ENCODE data around the gene HEBP2.

Gene HEBP2

GRCh38 chr6:138430361-138431145 is 26.5 kb downstream of the HEBP2 start:
- H3K4me1 ChIP-seq (ENCODE audit: control insufficient read depth, insufficient read depth, low read length) = peaks cover 6% of the 10 kb centered on the region
- no peak overlapping the region for H3K9ac ChIP-seq (ENCODE audit: low read length)
- no peaks in the 10 kb centered on the region for H3K36me3 ChIP-seq (ENCODE audit: control insufficient read depth, insufficient read depth, low read length)
- no peak overlapping the region for H3K4me3 ChIP-seq (ENCODE audit: low read length)
- no peaks in the 10 kb centered on the region for H3K27me3 ChIP-seq (ENCODE audit: control insufficient read depth, insufficient read depth, low read length)
- H3K9me3 ChIP-seq (ENCODE audit: control insufficient read depth, low read length) = no peaks in the 10 kb centered on the region

GRCh38 chr6:138431256-138432062 is 27.4 kb downstream of the HEBP2 start:
- H3K9ac ChIP-seq (ENCODE audit: low read length) = no peak overlapping the region
- H3K27me3 ChIP-seq (ENCODE audit: control insufficient read depth, insufficient read depth, low read length) = no peaks in the 10 kb centered on the region
- peaks cover 6% of the 10 kb centered on the region for H3K4me1 ChIP-seq (ENCODE audit: control insufficient read depth, insufficient read depth, low read length)
- H3K36me3 ChIP-seq (ENCODE audit: control insufficient read depth, insufficient read depth, low read length) = no peaks in the 10 kb centered on the region
- no peaks in the 10 kb centered on the region for H3K9me3 ChIP-seq (ENCODE audit: control insufficient read depth, low read length)
- no peak overlapping the region for H3K4me3 ChIP-seq (ENCODE audit: low read length)

- H3K27me3 ChIP-seq (ENCODE audit: control insufficient read depth, insufficient read depth, low read length) = no peaks in the 10 kb centered on the region
- H3K36me3 ChIP-seq (ENCODE audit: control insufficient read depth, insufficient read depth, low read length) = no peaks in the 10 kb centered on the region
- H3K4me1 ChIP-seq (ENCODE audit: control insufficient read depth, insufficient read depth, low read length) = peaks cover 6% of the 10 kb centered on the region
- H3K4me3 ChIP-seq (ENCODE audit: low read length) = no peak overlapping the region
- H3K9ac ChIP-seq (ENCODE audit: low read length) = no peak overlapping the region
- no peaks in the 10 kb centered on the region for H3K9me3 ChIP-seq (ENCODE audit: control insufficient read depth, low read length)
Observed at GRCh38 chr6:138432063-138432356, 28.0 kb downstream of the HEBP2 start.

DNA sequence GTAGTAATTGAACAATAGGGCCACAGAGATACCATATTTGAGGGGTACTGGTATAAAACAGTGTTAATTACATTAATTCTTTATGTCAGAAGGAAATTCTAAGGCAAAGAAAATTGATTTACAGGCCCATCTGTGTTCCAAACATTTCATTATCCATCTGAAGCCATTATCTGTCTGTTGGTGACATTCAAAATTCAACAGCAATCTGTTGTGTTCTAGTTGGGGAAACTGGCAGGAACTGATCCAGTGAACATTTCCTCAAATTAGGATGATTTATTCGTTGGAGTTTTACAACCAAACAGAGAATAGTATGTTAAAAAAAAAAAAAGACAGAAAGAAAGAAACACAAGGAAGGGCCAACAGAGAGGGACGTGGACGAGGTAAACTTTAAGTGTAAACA is 30.1 kb downstream of the HEBP2 start:
- no peak overlapping the region for H3K4me3 ChIP-seq (ENCODE audit: low read length)
- H3K27me3 ChIP-seq (ENCODE audit: control insufficient read depth, insufficient read depth, low read length) = no peaks in the 10 kb centered on the region
- H3K36me3 ChIP-seq (ENCODE audit: control insufficient read depth, insufficient read depth, low read length) = no peaks in the 10 kb centered on the region
- H3K9ac ChIP-seq (ENCODE audit: low read length) = no peak overlapping the region
- H3K4me1 ChIP-seq (ENCODE audit: control insufficient read depth, insufficient read depth, low read length) = peaks cover 5% of the 10 kb centered on the region
- no peaks in the 10 kb centered on the region for H3K9me3 ChIP-seq (ENCODE audit: control insufficient read depth, low read length)

GRCh38 chr6:138434925-138435324 is 30.9 kb downstream of the HEBP2 start:
- Histone ChIP-seq H3K4me3 (ENCODE audit: low read length) (no peak overlapping the region), H3K9me3 (ENCODE audit: control insufficient read depth, low read length) (no peaks in the 10 kb centered on the region), H3K4me1 (ENCODE audit: control insufficient read depth, insufficient read depth, low read length) (no peaks in the 10 kb centered on the region), H3K9ac (ENCODE audit: low read length) (no peak overlapping the region), H3K27me3 (ENCODE audit: control insufficient read depth, insufficient read depth, low read length) (no peaks in the 10 kb centered on the region), H3K36me3 (ENCODE audit: control insufficient read depth, insufficient read depth, low read length) (no peaks in the 10 kb centered on the region)

DNA sequence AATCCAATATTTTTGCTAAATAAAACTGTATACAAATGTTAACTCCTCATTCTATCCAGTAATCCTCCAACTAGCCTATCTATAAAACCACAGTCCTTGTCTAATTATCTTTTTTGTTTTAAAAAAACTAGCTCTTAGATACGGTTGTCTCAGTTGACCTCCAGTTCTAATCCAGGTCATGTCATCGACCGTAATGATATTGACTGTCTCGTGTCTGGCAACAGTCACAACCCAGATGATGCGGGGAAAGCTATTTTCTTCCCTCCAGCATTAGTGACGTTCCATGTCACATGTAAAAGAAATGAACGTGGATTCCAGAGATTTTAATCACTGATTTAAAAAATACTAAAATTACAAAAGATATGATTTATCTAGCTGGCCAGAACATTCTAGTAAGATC is 35.5 kb downstream of the HEBP2 start:
- Histone ChIP-seq H3K9me3 (ENCODE audit: control insufficient read depth, low read length) (no peaks in the 10 kb centered on the region), H3K9ac (ENCODE audit: low read length) (no peak overlapping the region), H3K27me3 (ENCODE audit: control insufficient read depth, insufficient read depth, low read length) (no peaks in the 10 kb centered on the region), H3K36me3 (ENCODE audit: control insufficient read depth, insufficient read depth, low read length) (no peaks in the 10 kb centered on the region), H3K4me1 (ENCODE audit: control insufficient read depth, insufficient read depth, low read length) (no peaks in the 10 kb centered on the region), H3K4me3 (ENCODE audit: low read length) (no peak overlapping the region)

DNA sequence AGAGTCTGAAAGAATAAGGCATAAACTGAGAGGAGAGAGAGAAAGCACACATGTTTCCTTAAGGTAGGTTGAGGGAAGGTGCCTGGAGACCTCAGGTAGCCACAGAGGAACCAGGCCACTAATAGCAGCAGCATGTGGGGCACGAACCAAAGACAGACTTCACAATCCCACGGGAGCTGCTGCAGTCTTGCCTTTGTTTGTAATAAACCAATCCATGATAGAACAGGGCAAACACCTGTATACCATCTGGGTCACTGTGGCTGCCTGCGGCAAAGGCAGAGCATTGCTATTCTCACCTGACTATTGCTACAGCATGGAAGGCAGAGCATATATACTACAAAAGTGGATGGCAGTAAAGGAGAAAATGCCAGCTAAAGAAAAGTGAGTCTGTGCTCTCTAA is 36.3 kb downstream of the HEBP2 start:
- Histone ChIP-seq H3K4me3 (ENCODE audit: low read length) (no peak overlapping the region), H3K27me3 (ENCODE audit: control insufficient read depth, insufficient read depth, low read length) (no peaks in the 10 kb centered on the region), H3K4me1 (ENCODE audit: control insufficient read depth, insufficient read depth, low read length) (no peaks in the 10 kb centered on the region), H3K9me3 (ENCODE audit: control insufficient read depth, low read length) (no peaks in the 10 kb centered on the region), H3K9ac (ENCODE audit: low read length) (no peak overlapping the region), H3K36me3 (ENCODE audit: control insufficient read depth, insufficient read depth, low read length) (no peaks in the 10 kb centered on the region)

DNA sequence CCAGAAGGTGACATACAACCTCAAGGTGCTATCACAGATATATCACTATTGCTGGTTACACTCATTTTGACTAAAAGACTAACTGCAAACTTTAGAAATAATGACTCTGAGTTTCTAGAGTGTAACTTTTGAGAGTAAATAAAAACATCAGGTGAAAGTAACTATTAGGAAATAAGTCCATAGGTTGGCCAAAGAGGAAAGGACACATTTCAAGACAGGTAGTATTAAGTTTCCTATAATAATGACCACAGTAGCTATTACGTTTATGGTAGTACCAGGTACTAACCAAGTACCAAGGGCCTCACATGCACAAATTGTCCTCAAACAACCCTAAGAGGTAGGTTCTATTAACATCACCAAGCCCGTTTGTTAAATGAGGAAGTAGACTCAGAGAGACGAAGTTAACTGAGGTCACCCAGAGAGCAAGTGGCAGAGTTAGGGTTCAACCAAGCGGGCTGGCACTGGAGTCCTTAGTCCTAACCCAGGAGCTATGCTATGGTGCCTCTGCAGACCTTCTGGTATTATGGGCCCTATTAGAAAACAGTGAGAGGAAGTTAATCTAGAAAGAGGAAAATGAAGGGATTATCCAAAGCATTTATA is 36.8 kb downstream of the HEBP2 start:
- no peaks in the 10 kb centered on the region for H3K27me3 ChIP-seq (ENCODE audit: control insufficient read depth, insufficient read depth, low read length)
- no peak overlapping the region for H3K9ac ChIP-seq (ENCODE audit: low read length)
- no peak overlapping the region for H3K4me3 ChIP-seq (ENCODE audit: low read length)
- H3K4me1 ChIP-seq (ENCODE audit: control insufficient read depth, insufficient read depth, low read length) = no peaks in the 10 kb centered on the region
- no peaks in the 10 kb centered on the region for H3K9me3 ChIP-seq (ENCODE audit: control insufficient read depth, low read length)
- no peaks in the 10 kb centered on the region for H3K36me3 ChIP-seq (ENCODE audit: control insufficient read depth, insufficient read depth, low read length)

DNA sequence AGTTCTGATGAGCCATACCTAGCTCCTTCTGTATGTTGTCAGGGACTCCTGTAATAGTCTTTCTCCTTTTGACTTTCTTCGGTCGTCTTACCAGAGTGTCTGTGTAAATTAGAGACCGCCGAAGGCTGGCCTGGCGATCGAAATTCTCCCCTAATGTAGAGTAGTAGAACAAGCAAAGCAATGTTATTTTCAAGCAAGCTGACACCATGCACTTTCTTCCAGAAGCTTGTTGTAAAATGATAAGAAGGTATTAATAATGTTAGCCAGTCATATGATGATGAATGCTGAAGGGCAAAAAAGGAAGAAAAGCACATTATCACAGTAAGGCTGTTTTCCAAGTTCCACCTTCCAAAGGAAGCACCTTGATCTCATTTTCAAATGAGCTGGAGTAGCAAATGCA is 37.9 kb downstream of the HEBP2 start:
- no peaks in the 10 kb centered on the region for H3K9me3 ChIP-seq (ENCODE audit: control insufficient read depth, low read length)
- no peak overlapping the region for H3K9ac ChIP-seq (ENCODE audit: low read length)
- no peaks in the 10 kb centered on the region for H3K36me3 ChIP-seq (ENCODE audit: control insufficient read depth, insufficient read depth, low read length)
- H3K27me3 ChIP-seq (ENCODE audit: control insufficient read depth, insufficient read depth, low read length) = no peaks in the 10 kb centered on the region
- no peaks in the 10 kb centered on the region for H3K4me1 ChIP-seq (ENCODE audit: control insufficient read depth, insufficient read depth, low read length)
- no peak overlapping the region for H3K4me3 ChIP-seq (ENCODE audit: low read length)

GRCh38 chr6:138442663-138443062 is 38.6 kb downstream of the HEBP2 start:
- Histone ChIP-seq H3K36me3 (ENCODE audit: control insufficient read depth, insufficient read depth, low read length) (no peaks in the 10 kb centered on the region), H3K4me3 (ENCODE audit: low read length) (no peak overlapping the region), H3K27me3 (ENCODE audit: control insufficient read depth, insufficient read depth, low read length) (no peaks in the 10 kb centered on the region), H3K9me3 (ENCODE audit: control insufficient read depth, low read length) (no peaks in the 10 kb centered on the region), H3K4me1 (ENCODE audit: control insufficient read depth, insufficient read depth, low read length) (no peaks in the 10 kb centered on the region), H3K9ac (ENCODE audit: low read length) (no peak overlapping the region)

DNA sequence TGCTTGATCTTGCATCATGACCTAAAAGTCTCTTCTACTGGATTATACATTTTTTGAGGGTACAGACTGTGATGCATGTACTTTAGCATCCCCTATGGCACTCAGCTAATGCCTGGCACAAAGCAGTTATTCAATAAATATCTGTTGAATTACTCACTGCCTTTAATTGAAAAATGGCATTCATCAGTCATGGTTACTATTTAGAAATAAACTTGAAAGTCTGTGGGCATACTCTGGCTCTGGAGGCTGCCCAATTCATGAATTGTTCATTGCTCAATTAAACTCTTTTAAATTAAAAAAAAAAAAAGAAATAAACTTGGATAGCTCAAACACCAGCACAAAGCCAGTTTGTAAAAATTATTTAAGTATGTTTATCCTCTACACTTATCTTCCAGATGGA is 40.0 kb downstream of the HEBP2 start:
- H3K36me3 ChIP-seq (ENCODE audit: control insufficient read depth, insufficient read depth, low read length) = no peaks in the 10 kb centered on the region
- H3K4me3 ChIP-seq (ENCODE audit: low read length) = no peak overlapping the region
- no peak overlapping the region for H3K9ac ChIP-seq (ENCODE audit: low read length)
- no peaks in the 10 kb centered on the region for H3K4me1 ChIP-seq (ENCODE audit: control insufficient read depth, insufficient read depth, low read length)
- no peaks in the 10 kb centered on the region for H3K27me3 ChIP-seq (ENCODE audit: control insufficient read depth, insufficient read depth, low read length)
- H3K9me3 ChIP-seq (ENCODE audit: control insufficient read depth, low read length) = no peaks in the 10 kb centered on the region

GRCh38 chr6:138446821-138447220 is 42.8 kb downstream of the HEBP2 start:
- no peak overlapping the region for H3K9ac ChIP-seq (ENCODE audit: low read length)
- H3K4me1 ChIP-seq (ENCODE audit: control insufficient read depth, insufficient read depth, low read length) = no peaks in the 10 kb centered on the region
- H3K4me3 ChIP-seq (ENCODE audit: low read length) = no peak overlapping the region
- H3K9me3 ChIP-seq (ENCODE audit: control insufficient read depth, low read length) = no peaks in the 10 kb centered on the region
- no peaks in the 10 kb centered on the region for H3K36me3 ChIP-seq (ENCODE audit: control insufficient read depth, insufficient read depth, low read length)
- no peaks in the 10 kb centered on the region for H3K27me3 ChIP-seq (ENCODE audit: control insufficient read depth, insufficient read depth, low read length)
